ENCODE data around the gene CREB3. TPM values are rescaled to one million over a fixed set of nuclear protein-coding genes. Genes with fewer than 3 reads are reported as not detected.

The CREB3 gene
- total and polyA plus RNA-seq, 9 of the 15 experiments (the other 6 are each of a cell fraction or from before 2014, with no cell fraction given), result 5.7 to 18.3 (median 14.9) TPM

DNA sequence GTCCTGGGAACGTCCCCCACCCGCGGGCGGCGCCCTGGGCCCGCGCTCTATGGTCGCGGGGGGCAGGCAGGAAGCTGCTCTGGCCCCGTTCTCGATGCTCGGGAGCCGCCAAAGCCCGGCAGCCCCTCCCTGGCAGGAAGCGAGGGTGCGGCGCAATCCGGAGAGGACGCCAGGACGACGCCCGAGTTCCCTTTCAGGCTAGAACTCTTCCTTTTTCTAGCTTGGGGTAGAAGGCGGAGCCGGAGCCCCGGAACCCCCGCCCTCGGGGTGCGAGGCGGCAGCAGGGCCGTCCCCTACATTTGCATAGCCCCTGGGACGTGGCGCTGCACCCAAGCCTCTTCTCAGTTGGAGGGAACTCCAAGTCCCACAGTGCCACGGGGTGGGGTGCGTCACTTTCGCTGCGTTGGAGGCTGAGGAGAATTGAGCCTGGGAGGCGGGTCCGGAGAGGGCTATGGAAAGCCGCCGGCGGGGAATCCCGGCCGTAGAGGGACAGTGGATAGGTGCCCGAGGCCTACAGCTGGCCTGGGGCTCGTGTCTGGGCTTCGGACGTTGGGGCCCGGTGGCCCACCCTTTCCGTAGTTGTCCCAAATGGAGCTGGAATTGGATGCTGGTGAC is at the start of gene CREB3, which contains the start of gene TLN1 (continued):
- TF ChIP-seq, protein P1, sequence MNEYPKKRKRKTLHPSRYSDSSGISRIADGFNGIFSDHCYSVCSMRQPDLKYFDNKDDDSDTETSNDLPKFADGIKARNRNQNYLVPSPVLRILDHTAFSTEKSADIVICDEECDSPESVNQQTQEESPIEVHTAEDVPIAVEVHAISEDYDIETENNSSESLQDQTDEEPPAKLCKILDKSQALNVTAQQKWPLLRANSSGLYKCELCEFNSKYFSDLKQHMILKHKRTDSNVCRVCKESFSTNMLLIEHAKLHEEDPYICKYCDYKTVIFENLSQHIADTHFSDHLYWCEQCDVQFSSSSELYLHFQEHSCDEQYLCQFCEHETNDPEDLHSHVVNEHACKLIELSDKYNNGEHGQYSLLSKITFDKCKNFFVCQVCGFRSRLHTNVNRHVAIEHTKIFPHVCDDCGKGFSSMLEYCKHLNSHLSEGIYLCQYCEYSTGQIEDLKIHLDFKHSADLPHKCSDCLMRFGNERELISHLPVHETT (CRISPR knock-in tag; conservative IDR thresholded peaks at IDR 0.05 in 1 of 2, IDR thresholded peaks at IDR 0.05 in 1 of 2), result peak in 1 of 2 experiments; percentile 97; a peak in 2 of 4 replicates
- TF ChIP-seq, protein P2, sequence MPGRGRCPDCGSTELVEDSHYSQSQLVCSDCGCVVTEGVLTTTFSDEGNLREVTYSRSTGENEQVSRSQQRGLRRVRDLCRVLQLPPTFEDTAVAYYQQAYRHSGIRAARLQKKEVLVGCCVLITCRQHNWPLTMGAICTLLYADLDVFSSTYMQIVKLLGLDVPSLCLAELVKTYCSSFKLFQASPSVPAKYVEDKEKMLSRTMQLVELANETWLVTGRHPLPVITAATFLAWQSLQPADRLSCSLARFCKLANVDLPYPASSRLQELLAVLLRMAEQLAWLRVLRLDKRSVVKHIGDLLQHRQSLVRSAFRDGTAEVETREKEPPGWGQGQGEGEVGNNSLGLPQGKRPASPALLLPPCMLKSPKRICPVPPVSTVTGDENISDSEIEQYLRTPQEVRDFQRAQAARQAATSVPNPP (IDR thresholded peaks at IDR 0.05; ENCODE audit: borderline replicate concordance, insufficient read depth, insufficient read length), result no peak
- TF ChIP-seq CCNT2 (IDR thresholded peaks at IDR 0.05; ENCODE audit: borderline replicate concordance, extremely low read depth, insufficient read length, low read depth, low read length), result peak; percentile 85
- TF ChIP-seq FOXK2 (conservative IDR thresholded peaks at IDR 0.05 in 1 of 2, IDR thresholded peaks at IDR 0.05 in 1 of 2; ENCODE audit: low read depth in 2 of 2), result 0 out of 4 replicates have a peak, but pooled peaks of 1 of the 2 experiments have one; percentile 16
- TF ChIP-seq, protein P3, sequence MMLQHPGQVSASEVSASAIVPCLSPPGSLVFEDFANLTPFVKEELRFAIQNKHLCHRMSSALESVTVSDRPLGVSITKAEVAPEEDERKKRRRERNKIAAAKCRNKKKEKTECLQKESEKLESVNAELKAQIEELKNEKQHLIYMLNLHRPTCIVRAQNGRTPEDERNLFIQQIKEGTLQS (IDR thresholded peaks at IDR 0.05), result peak; percentile 35; the same call in 1 of the 2 replicates
- TF ChIP-seq, protein P3 (CRISPR knock-in tag; conservative IDR thresholded peaks at IDR 0.05), result no peak
- TF ChIP-seq ARHGAP35 (IDR thresholded peaks at IDR 0.05; ENCODE audit: partially characterized antibody), result no peak
- TF ChIP-seq, protein P4, sequence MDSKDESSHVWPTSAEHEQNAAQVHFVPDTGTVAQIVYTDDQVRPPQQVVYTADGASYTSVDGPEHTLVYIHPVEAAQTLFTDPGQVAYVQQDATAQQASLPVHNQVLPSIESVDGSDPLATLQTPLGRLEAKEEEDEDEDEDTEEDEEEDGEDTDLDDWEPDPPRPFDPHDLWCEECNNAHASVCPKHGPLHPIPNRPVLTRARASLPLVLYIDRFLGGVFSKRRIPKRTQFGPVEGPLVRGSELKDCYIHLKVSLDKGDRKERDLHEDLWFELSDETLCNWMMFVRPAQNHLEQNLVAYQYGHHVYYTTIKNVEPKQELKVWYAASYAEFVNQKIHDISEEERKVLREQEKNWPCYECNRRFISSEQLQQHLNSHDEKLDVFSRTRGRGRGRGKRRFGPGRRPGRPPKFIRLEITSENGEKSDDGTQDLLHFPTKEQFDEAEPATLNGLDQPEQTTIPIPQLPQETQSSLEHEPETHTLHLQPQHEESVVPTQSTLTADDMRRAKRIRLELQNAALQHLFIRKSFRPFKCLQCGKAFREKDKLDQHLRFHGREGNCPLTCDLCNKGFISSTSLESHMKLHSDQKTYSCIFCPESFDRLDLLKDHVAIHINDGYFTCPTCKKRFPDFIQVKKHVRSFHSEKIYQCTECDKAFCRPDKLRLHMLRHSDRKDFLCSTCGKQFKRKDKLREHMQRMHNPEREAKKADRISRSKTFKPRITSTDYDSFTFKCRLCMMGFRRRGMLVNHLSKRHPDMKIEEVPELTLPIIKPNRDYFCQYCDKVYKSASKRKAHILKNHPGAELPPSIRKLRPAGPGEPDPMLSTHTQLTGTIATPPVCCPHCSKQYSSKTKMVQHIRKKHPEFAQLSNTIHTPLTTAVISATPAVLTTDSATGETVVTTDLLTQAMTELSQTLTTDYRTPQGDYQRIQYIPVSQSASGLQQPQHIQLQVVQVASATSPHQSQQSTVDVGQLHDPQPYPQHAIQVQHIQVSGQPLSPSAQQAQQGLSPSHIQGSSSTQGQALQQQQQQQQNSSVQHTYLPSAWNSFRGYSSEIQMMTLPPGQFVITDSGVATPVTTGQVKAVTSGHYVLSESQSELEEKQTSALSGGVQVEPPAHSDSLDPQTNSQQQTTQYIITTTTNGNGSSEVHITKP (IDR thresholded peaks at IDR 0.05; ENCODE audit: partially characterized antibody), result peak; percentile 23
- TF ChIP-seq, protein P5, sequence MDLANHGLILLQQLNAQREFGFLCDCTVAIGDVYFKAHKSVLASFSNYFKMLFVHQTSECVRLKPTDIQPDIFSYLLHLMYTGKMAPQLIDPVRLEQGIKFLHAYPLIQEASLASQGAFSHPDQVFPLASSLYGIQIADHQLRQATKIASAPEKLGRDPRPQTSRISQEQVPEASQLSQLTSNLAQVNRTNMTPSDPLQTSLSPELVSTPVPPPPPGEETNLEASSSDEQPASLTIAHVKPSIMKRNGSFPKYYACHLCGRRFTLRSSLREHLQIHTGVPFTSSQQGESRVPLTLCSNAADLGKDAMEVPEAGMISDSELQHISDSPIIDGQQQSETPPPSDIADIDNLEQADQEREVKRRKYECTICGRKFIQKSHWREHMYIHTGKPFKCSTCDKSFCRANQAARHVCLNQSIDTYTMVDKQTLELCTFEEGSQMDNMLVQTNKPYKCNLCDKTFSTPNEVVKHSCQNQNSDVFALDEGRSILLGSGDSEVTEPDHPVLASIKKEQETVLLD (IDR thresholded peaks at IDR 0.05), result no peak
- TF ChIP-seq XRCC5 (IDR thresholded peaks at IDR 0.05; ENCODE audit: low read depth, low read length), result peak; percentile 35; the same call in 1 of the 2 replicates
- TF ChIP-seq CXXC5 (CRISPR knock-in tag; IDR thresholded peaks at IDR 0.05), result peak; percentile 84
- peak; percentile 71; the same call in 1 of the 2 replicates for TF ChIP-seq ELF2 (CRISPR knock-in tag; IDR thresholded peaks at IDR 0.05)
- TF ChIP-seq SP2 (IDR thresholded peaks at IDR 0.05; ENCODE audit: extremely low read depth, low read depth, low read length, poor library complexity, severe bottlenecking), result peak; percentile 97
- TF ChIP-seq CREM (IDR thresholded peaks at IDR 0.05; ENCODE audit: low read depth), result peak; percentile 96
